HUES6 (cell line): ENCODE measurements around the gene BNIP5.
"Not testable (repeated sequence)": the region's sequence is repeated elsewhere in the genome, so short reads cannot be mapped to it uniquely, and the experiment has no call there.

Experiments used
- H3K27ac ChIP-seq: 2 replicates; pipeline ENCODE4 v1.7.0; 2013; ENCODE audit warnings: low read depth, mild to moderate bottlenecking, low read length, inconsistent platforms
- H3K27me3 ChIP-seq: 2 replicates; pipeline ENCODE4 v1.6.1; 2013; ENCODE audit warnings: low read length; ENCODE audit not compliant: control insufficient read depth, insufficient read depth
- H3K36me3 ChIP-seq: 2 replicates; pipeline ENCODE4 v1.6.1; 2013; ENCODE audit warnings: low read length; ENCODE audit not compliant: control insufficient read depth, insufficient read depth
- H3K4me1 ChIP-seq: 2 replicates; pipeline ENCODE4 v1.6.1; 2013; ENCODE audit warnings: low read length; ENCODE audit not compliant: control insufficient read depth, insufficient read depth
- H3K4me3 ChIP-seq: 2 replicates; pipeline ENCODE4 v1.5.1; 2013; ENCODE audit warnings: low read depth, low read length
- H3K9ac ChIP-seq: one replicate; pipeline ENCODE4 v1.6.1; 2013; ENCODE audit warnings: mild to moderate bottlenecking, low read length
- H3K9me3 ChIP-seq: 2 replicates; pipeline ENCODE4 v1.6.1; 2013; ENCODE audit warnings: low read depth, low read length; ENCODE audit not compliant: control insufficient read depth, insufficient read depth

The BNIP5 gene

GRCh38 chr6:36364669-36365479 lies 28.2 kb upstream of the BNIP5 start:
- Histone ChIP-seq H3K9ac (no peak overlapping the region), H3K27ac (no peak overlapping the region), H3K9me3 (no peaks in the 10 kb centered on the region), H3K4me3 (no peak overlapping the region), H3K27me3 (no peaks in the 10 kb centered on the region), H3K4me1 (no peaks in the 10 kb centered on the region), H3K36me3 (no peaks in the 10 kb centered on the region)

GRCh38 chr6:36364061-36364635 lies 27.5 kb upstream of the BNIP5 start:
- not testable (repeated sequence) for H3K36me3 ChIP-seq, H3K27me3 ChIP-seq, H3K9ac ChIP-seq, H3K4me3 ChIP-seq, H3K4me1 ChIP-seq, H3K9me3 ChIP-seq, H3K27ac ChIP-seq

DNA sequence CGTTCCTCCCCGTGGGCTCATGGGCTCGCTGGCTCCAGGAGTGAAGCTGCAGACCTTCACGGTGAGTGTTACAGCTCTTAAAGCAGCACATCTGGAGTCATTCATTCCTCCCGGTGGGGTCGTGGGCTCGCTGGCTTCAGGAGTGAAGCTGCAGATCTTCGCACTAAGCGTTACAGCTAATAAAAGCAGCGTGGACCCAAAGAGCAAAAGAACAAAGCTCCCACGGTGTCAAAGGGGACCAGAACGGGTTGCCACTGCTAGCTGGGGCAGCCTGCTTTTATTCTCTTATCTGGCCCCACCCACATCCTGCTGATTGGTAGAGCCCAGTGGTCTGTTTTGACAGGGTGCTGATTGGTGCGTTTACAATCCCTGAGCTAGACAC lies 26.7 kb upstream of the BNIP5 start:
- H3K9ac ChIP-seq, H3K4me3 ChIP-seq, H3K9me3 ChIP-seq, H3K27ac ChIP-seq, H3K27me3 ChIP-seq, H3K4me1 ChIP-seq, H3K36me3 ChIP-seq: not testable (repeated sequence)

DNA sequence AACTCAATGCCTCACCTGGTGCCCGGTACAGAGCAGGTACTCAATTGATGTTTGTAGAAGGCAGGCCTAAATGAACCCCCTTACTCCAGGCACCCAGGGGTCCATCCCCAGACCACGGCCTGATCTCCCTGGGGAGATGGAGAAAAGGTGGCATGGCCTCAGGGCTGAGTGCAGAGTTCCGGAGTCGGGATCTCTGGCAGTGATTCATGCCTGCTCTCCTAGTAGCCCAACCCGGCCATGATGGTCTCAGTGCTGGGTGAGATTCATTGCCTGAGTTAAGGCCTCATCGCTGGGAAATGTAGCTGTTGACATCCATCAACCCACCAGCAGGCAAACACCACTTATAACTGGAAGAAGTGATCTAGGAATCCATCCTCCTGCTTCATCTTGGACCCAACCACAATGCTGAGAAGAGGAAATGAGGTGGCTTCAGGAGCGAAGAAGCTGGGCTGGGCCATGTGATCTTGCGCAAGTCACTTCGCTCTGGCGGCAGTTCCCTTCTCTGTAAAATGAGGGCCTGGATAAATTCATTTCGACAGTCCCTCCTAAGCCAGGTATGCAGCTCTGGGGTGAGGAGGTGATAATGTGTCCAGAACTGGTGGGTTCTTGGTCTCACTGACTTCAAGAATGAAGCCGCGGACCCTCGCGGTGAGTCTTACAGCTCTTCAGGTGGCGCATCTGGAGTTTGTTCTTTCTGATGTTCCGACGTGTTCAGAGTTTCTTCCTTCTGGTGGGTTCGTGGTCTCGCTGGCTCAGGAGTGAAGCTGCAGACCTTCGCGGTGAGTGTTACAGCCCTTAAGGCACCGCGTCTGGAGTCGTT lies 26.1 kb upstream of the BNIP5 start:
- Histone ChIP-seq H3K4me1 (no peaks in the 10 kb centered on the region), H3K36me3 (no peaks in the 10 kb centered on the region), H3K9ac (no peak overlapping the region), H3K9me3 (no peaks in the 10 kb centered on the region), H3K27me3 (no peaks in the 10 kb centered on the region), H3K4me3 (no peak overlapping the region), H3K27ac (no peak overlapping the region)

GRCh38 chr6:36361071-36361470 lies 24.4 kb upstream of the BNIP5 start:
- Histone ChIP-seq H3K27me3 (no peaks in the 10 kb centered on the region), H3K9ac (no peak overlapping the region), H3K9me3 (no peaks in the 10 kb centered on the region), H3K36me3 (no peaks in the 10 kb centered on the region), H3K4me1 (no peaks in the 10 kb centered on the region), H3K27ac (no peak overlapping the region), H3K4me3 (no peak overlapping the region)

DNA sequence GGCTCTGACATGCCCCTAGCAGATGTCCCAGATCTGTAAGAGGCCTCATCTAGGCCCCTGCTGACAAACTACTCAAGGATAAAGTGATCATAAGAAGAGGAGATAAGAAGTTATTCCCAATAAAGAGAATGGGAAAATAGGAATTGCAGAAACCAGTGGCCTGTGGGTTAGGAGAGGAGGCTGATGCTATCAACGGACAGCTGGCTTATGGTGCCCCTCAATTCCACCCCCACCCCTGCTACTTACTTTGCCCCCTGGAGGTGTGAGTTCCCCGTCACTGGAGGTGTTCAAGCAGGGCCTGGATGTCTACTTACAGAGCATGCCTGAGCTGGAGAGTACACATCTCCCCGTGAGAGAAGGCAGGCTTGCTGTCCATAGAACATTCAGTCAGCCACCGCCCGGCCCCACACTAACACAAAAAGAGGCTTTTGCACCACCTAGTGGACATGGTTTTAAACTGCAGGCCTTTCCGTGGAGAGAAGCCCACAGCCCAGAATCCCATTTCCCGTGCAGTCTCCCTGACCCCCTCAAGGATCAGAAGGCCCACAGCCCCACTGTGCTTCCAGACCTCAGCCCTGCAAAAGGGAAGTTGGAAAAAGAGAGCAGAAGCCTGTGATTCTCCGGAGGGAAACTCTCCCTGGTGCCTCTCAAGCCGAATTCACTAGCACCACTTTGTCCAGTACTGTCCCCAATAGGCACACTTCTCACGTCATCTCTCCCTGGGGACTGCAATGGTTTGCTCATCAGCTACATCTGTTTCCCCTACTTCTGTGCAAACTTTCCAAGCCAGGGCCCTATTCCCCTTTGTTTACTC lies 23.8 kb upstream of the BNIP5 start:
- no peak overlapping the region for H3K9ac ChIP-seq
- H3K27me3 ChIP-seq, result no peaks in the 10 kb centered on the region
- H3K27ac ChIP-seq, result no peak overlapping the region
- no peaks in the 10 kb centered on the region for H3K4me1 ChIP-seq
- no peak overlapping the region for H3K4me3 ChIP-seq
- no peaks in the 10 kb centered on the region for H3K36me3 ChIP-seq
- no peaks in the 10 kb centered on the region for H3K9me3 ChIP-seq

GRCh38 chr6:36358226-36358915 lies 21.7 kb upstream of the BNIP5 start:
- H3K27me3 ChIP-seq, result no peaks in the 10 kb centered on the region
- no peaks in the 10 kb centered on the region for H3K9me3 ChIP-seq
- no peak overlapping the region for H3K9ac ChIP-seq
- no peak overlapping the region for H3K4me3 ChIP-seq
- H3K4me1 ChIP-seq, result no peaks in the 10 kb centered on the region
- H3K36me3 ChIP-seq, result no peaks in the 10 kb centered on the region
- H3K27ac ChIP-seq, result no peak overlapping the region

DNA sequence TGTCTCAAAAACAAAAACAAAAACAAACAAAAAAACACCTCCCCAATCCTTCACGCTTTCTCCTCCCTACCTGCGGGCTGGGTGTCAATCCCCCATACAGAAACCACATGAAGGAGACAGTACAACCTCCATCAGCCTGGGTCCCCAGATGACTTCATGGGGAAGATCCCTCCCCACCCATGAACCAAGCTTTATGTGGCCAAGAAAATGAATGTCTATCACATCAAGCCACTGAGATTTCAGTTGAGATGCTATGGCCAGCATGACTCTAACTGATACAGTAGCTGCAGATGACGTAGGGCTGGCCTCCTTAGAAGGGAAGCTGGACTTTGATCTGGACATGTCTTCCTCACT lies 21.2 kb upstream of the BNIP5 start:
- Histone ChIP-seq H3K27ac (no peak overlapping the region), H3K4me1 (no peaks in the 10 kb centered on the region), H3K4me3 (no peak overlapping the region), H3K36me3 (no peaks in the 10 kb centered on the region), H3K9ac (no peak overlapping the region), H3K27me3 (no peaks in the 10 kb centered on the region), H3K9me3 (peaks cover 2% of the 10 kb centered on the region; the same call in 1 of the 2 replicates)

DNA sequence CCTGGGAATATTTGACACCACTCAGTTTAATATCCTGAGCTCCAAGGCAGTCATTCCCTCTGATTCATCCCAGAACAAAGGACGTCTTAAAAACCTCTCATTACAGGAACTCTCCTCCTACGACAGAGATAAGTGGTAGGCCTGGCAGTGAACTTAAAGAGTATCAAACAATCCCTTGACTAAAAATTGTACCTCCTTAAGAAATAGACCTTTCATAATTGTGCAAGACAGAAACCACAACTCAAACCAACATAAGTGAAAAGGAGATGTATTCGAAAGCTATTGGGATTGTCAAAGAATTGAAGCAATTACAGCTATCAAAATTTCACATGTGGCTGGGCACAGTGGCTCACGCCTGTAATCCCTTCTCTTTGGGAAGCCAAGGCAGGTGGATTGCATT lies 19.1 kb upstream of the BNIP5 start:
- Histone ChIP-seq H3K9ac (no peak overlapping the region), H3K27me3 (no peaks in the 10 kb centered on the region), H3K36me3 (no peaks in the 10 kb centered on the region), H3K27ac (no peak overlapping the region), H3K4me3 (no peak overlapping the region), H3K9me3 (peaks cover 7% of the 10 kb centered on the region), H3K4me1 (no peaks in the 10 kb centered on the region)

GRCh38 chr6:36353411-36353915 lies 16.8 kb upstream of the BNIP5 start:
- Histone ChIP-seq H3K27me3 (no peaks in the 10 kb centered on the region), H3K9me3 (peaks cover 7% of the 10 kb centered on the region), H3K36me3 (no peaks in the 10 kb centered on the region), H3K4me1 (no peaks in the 10 kb centered on the region; the same call in 1 of the 2 replicates), H3K9ac (no peak overlapping the region), H3K27ac (no peak overlapping the region), H3K4me3 (no peak overlapping the region)
